HG02973 (cell line): Measurements from ENCODE around the gene PRAC2.

Source experiments
- ATAC-seq: cut with Tn5 transposase; IDR thresholded peaks from one replicate; pipeline ENCODE4 v1.9.1; 2021; ENCODE audit warnings: moderate library complexity; ENCODE audit not compliant: unreplicated experiment

PRAC2 gene

GRCh38 chr17:48733632-48734328 is 10.8 kb downstream of the PRAC2 start:
- no peak for ATAC-seq

DNA sequence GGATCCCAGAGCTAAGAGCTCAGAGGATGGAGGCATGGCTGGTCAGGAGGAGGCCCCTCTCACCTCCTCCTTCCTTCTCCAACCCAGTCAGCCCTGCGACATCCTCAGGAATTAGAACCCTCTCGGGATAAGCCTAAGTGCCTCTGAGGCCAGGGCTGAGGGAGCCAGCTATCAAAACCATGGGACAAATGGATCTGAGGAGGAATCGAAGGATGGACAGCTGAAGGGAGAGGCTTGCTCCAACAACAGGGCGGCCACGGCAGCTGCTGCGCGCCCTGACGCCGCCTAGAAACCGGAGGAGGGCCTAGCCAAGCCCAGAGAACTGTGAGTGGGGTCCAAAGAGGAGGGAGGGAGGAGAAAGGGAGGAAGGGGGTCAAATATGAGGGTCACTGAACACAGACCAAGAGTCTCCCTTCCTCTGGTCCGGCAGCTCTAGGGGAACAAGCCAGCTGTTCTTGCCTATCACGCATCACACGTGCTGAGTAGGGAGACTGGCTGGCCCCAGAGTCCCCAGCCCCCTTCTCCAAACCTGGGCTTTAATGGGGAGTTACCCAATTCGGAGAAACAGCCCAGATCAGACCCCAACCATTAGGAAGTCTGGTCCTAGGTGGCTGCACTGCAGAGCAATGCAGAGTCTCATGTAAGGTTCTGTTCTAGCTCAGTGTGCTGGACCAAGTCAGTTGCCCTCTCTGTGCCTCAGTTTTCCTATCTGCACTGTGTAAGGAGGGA is 11.5 kb downstream of the PRAC2 start:
- ATAC-seq: no peak

- ATAC-seq: no peak
Observed at GRCh38 chr17:48735062-48735351, 12.0 kb downstream of the PRAC2 start.

- no peak for ATAC-seq
Observed at GRCh38 chr17:48737330-48738043, 14.5 kb downstream of the PRAC2 start.

DNA sequence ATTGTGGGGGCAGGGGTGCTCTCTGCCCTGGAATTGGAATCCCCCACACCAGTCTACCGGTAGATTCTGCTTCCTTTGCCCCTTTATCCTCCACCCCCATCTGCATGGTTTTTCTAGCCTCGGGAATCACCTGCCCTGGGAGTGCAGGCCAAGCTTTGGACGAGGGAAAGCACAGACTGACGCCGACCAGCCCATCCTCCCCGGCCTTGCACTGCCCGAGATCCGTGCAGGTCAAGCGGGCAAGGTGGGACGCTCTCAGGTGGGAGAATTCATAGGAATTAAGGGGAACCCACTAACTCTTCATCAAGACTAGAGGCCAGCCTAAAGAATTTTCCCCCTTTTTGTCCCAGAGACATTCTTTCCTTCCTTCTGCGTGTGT is 15.4 kb downstream of the PRAC2 start:
- no peak for ATAC-seq

DNA sequence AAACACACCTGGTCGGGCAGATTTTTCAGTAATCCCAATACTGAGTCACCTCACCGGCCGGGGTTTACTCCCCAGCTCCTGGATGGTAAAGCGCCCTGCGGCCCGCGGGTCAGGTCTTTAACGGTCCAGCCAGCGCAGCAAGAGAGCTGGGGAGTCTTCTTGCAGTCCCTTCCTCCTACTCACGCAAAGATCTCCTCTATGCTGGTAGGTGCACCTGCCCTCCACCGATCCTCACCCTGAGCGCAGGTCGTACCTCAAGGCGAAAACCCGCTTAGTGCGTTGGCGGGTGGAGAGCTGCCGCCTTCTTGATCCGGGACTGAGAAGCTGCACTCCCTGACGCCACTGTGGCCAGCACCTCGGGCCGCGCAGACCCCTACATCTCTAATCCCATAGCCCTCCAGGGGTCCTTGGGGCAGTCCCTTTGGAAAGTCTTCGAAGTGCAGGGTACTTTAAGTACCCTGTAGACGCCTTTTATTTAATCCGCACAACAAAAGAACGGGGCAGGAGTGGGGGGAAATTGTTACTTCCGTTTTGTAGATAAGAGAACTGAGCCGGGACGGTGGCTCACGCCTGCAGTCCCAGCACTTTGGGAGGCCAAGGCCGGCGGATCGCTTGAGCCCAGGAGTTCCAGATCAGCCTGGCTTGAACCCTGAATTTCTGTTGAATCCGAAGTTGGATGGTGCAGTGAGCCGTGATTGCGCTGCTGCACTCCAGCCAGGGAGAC is 16.0 kb downstream of the PRAC2 start:
- no peak for ATAC-seq

DNA sequence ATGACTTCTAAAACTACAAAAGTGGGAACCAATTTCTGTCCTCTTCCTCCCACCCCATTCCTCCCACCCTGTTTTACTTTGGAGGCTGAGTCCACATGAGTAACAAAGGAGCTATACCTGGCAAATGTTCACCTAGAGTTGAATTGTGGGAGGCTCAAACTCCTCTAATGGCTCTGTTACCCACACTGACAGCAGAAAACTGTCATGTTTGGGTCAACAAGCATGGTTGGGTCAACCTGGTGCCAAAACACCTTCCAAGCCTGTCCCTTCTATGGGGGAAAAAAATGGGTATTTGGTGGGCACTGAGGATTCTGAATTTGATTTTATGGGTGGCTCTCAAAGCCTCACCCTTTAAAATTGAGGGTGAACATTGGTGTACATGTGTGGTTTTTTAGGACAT is 17.6 kb downstream of the PRAC2 start:
- no peak for ATAC-seq

DNA sequence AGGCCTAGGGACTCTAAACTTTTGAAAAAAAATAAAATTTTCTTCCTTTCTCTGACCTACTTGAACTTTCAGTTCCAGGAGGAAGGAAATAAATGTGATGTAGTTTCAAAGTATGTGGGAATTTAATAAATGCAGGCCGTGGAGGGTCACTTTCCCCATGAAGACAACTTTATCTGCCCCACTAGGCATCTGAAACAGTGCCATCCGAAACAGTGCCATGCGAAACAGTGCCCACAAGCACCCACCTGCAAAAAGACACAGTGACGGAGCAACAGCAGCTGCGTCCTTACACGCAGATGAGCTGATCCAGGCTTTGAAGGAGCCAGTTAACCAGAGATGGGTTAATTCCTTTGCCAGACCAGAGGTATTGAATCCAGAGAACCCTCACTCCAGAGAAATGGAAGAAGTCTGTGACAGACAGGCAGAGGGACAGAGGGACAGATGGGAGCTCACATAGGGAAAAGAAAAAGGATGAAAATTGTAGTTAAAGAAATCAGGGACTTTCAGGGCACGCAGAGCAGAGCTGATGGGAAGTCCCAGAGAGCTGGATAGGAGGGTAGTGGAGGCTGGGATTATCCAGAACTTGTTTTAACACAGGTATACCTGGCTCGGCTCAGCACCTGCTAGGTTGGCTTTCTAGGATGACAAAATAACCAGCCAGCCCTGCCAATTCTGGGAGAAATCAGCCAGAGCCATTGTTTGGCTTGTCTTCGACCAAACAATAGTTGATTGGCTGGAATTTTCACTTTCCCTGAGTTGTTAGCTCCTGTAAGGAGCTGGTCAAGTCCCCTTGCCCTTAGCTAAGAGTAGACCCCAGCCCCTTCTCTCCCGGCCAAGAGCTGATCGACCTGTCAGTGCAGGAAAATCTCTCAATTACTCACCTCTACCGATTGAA is 22.6 kb downstream of the PRAC2 start:
- ATAC-seq: no peak

DNA sequence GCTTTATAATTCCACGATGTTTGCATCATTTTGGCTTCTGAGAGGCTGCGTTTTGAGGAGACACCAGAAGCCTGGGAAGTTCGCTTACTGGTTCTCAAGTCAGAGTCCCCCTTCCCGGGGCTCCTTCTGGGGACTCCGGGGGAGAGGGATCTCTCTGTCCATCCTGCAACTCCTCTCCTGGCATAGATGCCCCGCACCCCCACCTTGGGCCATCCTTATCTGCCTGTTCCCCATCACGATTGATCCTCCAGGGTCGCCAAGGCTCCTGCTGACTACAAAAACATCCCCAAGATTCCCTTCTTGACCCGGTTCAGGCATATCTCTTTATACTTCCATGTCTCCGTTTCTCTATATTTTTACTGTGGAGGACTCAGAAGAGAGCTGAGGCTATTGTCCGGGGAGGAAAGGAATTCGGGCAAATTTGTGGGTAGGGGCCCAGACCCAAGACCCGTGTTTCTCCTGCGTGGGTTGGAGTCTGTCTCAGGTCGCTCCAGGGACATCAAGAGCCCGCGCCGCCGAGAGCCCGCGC is 24.0 kb downstream of the PRAC2 start:
- ATAC-seq: no peak

DNA sequence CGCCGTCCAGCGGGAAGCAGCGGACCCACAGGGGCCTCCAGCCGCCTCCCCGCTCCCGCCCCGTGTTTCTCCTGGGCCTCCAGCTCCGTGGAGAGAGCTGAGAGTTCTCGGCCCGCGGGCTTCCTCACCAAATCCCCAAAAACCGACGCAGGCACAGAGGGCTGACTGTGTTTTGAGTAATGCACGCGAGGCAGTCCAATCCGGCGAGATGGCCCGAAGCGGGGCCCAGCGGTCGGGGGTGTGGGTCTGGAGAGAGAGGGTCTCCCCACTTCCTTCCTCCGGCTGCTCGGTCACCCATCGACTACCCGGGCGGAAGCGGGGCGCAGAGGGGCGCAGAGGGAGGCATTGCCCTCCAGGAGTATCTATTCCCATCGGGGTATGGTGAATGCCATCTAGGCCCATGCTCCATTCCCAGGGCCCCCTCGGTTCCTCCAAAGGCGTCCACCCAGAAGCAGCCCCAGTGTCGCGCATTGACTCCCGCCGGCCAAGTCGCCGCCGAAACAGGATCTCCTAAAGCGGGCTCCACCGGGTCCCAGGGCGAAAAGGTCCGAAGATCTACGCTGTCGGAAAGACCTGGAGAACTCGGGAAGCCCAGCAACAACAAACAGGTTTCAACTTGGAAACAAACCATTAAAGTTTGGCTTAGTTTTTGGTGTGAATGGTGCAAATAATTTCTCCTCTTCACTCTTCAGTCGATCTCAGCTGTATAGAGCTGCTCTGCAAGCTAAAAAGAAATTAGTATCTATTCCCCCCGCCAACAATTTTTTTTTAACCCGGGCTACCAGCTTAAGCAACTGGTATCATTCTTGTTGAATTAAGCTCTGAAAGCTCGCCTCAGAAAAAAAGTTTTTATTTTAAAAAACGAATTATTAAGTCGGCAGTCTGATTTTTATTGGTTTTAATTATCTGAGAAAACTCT is 24.7 kb downstream of the PRAC2 start:
- ATAC-seq: no peak

GRCh38 chr17:48748718-48749566 is 26.0 kb downstream of the PRAC2 start:
- ATAC-seq: no peak

GRCh38 chr17:48749621-48750553 is 26.9 kb downstream of the PRAC2 start:
- ATAC-seq: no peak

GRCh38 chr17:48751172-48751571 is 28.2 kb downstream of the PRAC2 start:
- no peak for ATAC-seq

DNA sequence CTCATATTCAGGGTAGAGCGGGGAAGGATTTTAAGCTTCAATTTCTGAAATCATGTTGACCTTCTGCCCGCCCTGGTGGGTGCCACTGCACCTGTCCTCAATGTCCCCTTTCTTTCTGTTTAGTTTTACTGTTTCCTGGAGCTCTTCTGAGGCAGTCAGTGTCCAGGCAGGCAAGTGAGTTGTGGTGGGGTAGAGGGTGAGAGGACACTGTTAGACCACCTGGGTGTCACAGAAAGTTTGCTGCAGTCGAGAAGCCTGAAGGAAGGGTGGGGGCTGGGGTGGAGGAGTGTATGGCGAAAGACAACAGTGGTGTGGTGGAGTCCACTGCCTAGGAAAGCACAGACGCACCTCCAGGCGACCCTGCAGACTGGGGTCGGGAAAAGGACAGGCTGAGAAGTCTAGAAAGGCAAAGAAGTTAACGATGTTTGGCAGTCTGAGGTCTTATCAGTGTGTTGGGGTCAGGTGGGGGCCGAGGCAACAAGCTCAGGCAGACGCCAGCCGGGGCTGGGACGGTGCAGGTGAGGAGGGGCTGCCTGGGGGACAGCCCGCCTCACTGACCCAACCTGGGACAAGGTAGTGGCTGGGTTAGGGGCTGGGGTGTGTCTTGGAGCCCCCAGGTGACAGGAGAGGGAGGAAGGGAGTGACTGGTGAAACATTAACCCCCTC is 28.9 kb downstream of the PRAC2 start:
- ATAC-seq: no peak

DNA sequence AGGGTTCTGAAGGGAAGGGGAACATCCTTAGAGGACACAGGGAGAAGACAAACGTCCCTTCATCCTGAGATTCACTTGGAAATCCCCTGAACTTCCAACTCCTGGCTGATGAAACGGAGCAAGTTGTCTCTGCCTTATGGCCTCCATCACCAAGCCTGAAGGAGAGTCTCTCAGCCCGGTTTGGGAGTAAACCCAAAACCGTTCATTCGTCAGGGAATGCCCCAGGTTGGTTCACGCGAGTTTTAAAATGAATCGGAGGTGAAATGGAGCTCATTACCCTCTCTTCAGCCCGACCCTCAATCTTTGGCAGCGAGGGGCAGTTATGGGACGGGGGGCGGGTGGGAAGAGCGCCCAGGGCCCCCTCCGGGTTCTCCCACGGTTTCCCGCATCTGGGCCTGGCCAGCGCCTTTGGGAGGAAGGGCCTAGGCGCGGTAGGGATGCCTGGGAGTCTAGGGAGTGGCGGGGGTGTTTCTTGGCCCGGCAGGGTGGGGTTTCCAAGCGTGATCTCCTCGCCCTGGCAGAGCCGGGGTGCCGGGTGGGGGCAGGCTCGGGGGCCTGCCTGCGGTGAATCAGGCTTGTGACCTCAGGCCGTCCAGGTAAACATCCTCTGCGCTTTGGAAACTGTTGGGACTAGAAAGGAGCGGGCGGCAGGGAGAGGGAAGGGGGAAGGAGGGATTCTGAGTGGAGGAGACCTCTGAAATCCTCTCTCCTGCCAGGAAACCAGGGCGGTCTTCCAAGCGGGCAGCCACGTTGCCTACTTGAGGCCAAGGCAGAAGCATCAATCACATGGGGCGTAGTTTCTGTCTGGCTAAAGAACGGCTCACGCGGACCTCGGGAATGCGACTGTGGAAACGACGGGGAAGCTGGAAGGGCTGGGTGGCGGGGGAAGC is 29.7 kb downstream of the PRAC2 start:
- ATAC-seq: no peak
